OCI-LY7 (cell line): Measurements from ENCODE around the gene ATP12A. TPM values are rescaled to one million over a fixed set of nuclear protein-coding genes. Genes with fewer than 3 reads are reported as not detected.

Source experiments
- Bru-seq: library from RNA; stranded (reverse); fragments of 400-500 nt; gene quantifications from one replicate; lab custom pipeline; 2021; lab: Mats Ljungman, UMichigan
- BruChase-seq, 2 experiments: library from RNA; stranded (reverse); fragments of 400-500 nt; gene quantifications; one replicate each; lab custom pipeline; 2021; lab: Mats Ljungman, UMichigan
- BruUV-seq: library from RNA; stranded (reverse); fragments of 400-500 nt; replicated peaks from 2 replicates; lab custom pipeline; 2021; lab: Mats Ljungman, UMichigan
- CTCF ChIA-PET: fragments of 300-600 bp; sonication (Branson Sonifier 250); formaldehyde crosslinking; loops from one replicate; lab custom pipeline; 2022; ENCODE audit warnings: antibody characterized with exemption; ENCODE audit not compliant: unreplicated experiment; lab: Charles Lee
- POLR2A ChIA-PET: fragments of 300-600 bp; sonication (Branson Sonifier 250); formaldehyde crosslinking; loops from one replicate; lab custom pipeline; 2022; ENCODE audit warnings: antibody characterized with exemption; lab: Charles Lee
- DNase-seq: peaks from one replicate; pipeline ENCODE4 v3.0.0-alpha.2; 2015; ENCODE audit warnings: low spot score
- H2AFZ ChIP-seq: fragments of 200-600 bp; sonication (generic), shearing (Covaris generic); 2 replicates; pipeline ENCODE4 v1.6.1; 2014; ENCODE audit warnings: mild to moderate bottlenecking, antibody characterized with exemption, low read length, moderate library complexity
- H3K27ac ChIP-seq: fragments of 200-600 bp; sonication (generic); 2 replicates; pipeline ENCODE4 v1.5.1; 2014; ENCODE audit warnings: mixed run types, low read depth, mild to moderate bottlenecking, moderate library complexity, low read length, inconsistent platforms; ENCODE audit not compliant: poor library complexity, severe bottlenecking
- H3K36me3 ChIP-seq: fragments of 200-600 bp; sonication (generic); 2 replicates; pipeline ENCODE4 v1.6.1; 2014; ENCODE audit warnings: mild to moderate bottlenecking, antibody characterized with exemption, low read length, moderate library complexity, mixed read lengths; ENCODE audit not compliant: insufficient read depth
- H3K4me1 ChIP-seq: fragments of 200-600 bp; sonication (generic); 2 replicates; pipeline ENCODE4 v1.5.1; 2014; ENCODE audit warnings: mild to moderate bottlenecking, low read length; ENCODE audit not compliant: insufficient read depth, poor library complexity, severe bottlenecking
- H3K4me2 ChIP-seq: fragments of 200-600 bp; sonication (generic); 2 replicates; pipeline ENCODE4 v1.6.1; 2014; ENCODE audit warnings: mild to moderate bottlenecking, low read length
- H3K4me3 ChIP-seq: fragments of 200-600 bp; sonication (generic); 2 replicates; pipeline ENCODE4 v1.5.1; 2014; ENCODE audit warnings: mild to moderate bottlenecking, low read depth, low read length; ENCODE audit not compliant: poor library complexity, severe bottlenecking
- H3K79me2 ChIP-seq: fragments of 200-600 bp; sonication (generic); 2 replicates; pipeline ENCODE4 v1.6.1; 2016; ENCODE audit warnings: low read depth, mild to moderate bottlenecking, low read length, moderate library complexity, mixed read lengths; ENCODE audit not compliant: insufficient read depth
- H3K9me2 ChIP-seq: fragments of 200-600 bp; sonication (generic); 2 replicates; pipeline ENCODE4 v1.6.1; 2016; ENCODE audit warnings: mild to moderate bottlenecking, low read length, mixed read lengths; ENCODE audit not compliant: insufficient read depth
- H3K9me3 ChIP-seq: fragments of 200-600 bp; sonication (generic); 2 replicates; pipeline ENCODE4 v1.6.1; 2014; ENCODE audit warnings: mild to moderate bottlenecking, mixed run types, low read length, mixed read lengths
- H4K20me1 ChIP-seq: fragments of 200-600 bp; sonication (generic); 2 replicates; pipeline ENCODE4 v1.6.1; 2014; ENCODE audit warnings: mild to moderate bottlenecking, antibody characterized with exemption, low read length, moderate library complexity, mixed read lengths; ENCODE audit not compliant: insufficient read depth
- EZH2phosphoT487 ChIP-seq: fragments of 200-600 bp; sonication (generic); IDR thresholded peaks from 2 replicates; pipeline ENCODE4 v1.6.1; 2018; ENCODE audit warnings: low read depth, borderline replicate concordance, mild to moderate bottlenecking, mixed run types, antibody characterized with exemption, low read length, moderate library complexity, mixed read lengths
- intact Hi-C: fragments of 100-400 bp; cut with micrococcal nuclease; formaldehyde crosslinking; loops from one replicate; pipeline ENCODE4 v1.10.0; 2022; ENCODE audit not compliant: unreplicated experiment
- long read RNA-seq: library from polyadenylated mRNA; stranded (forward); transcript quantifications from one replicate; pipeline ENCODE4 v2.0.0, GENCODE V29; 2022
- total RNA-seq, 2 experiments: library from RNA; depleted of rRNA in 1 of 2; stranded (reverse); fragments of >200 nt in 1 of 2; shearing (Covaris generic) in 1 of 2; gene quantifications; 2 replicates each; pipeline ENCODE4 v1.2.3, GENCODE V29; 2014 to 2022
- TF ChIP-seq, protein P1 (sequence below): fragments of 200-600 bp; sonication (generic); conservative IDR thresholded peaks from 2 replicates; pipeline ENCODE4 v1.5.1; 2014; ENCODE audit warnings: mild to moderate bottlenecking, antibody characterized with exemption, low read length, moderate library complexity, mixed read lengths

Gene ATP12A
- total RNA-seq (2014; rRNA removed; shearing (Covaris generic)), result not detected in 2 replicates
- total RNA-seq (2022), result not detected in 2 replicates
- percentile 12 among the genes with signal in this experiment for Bru-seq, nascent RNA
- percentile 9 among the genes with signal in this experiment for BruChase-seq, experiment 1, labeled RNA remaining after a 6-hour chase
- percentile 12 among the genes with signal in this experiment for BruChase-seq, experiment 2, labeled RNA remaining after a 2-hour chase
- long read RNA-seq, result 0 reads

DNA sequence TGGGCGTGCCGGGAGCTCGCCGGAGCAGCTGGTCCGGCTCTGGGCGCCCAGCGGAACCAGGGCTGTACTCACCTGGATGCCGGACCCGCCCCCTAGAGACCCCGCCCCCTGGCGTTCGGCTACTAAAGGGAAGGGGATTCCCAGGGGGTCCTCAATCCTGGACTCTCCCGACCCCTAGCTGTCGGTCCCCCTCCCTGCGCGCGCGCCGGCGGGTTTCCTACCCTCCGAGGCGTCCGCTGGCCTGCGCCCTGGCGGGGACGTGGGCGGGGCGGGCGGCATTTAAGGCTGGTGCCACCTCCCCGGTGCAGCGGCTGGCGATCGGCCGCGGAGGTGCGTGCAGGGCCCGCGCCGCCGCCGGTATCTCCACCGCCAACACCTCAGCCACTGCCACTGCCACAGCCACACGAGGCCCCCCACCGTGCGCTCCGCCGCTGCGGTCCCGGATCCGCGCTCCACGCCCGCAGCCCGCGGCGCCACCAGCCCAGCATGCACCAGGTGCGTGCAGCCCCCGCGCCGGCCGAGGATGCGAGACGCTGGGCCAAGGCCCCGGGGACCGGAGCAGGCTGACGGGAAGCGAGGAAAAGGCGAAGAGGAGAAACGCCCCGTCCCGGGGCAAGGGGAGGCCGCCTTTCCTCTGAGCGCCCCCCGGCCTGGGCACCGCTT lies at the start of gene ATP12A:
ATP12A (plus strand) TSS at position 151 of the 663 bp plus-strand sequence; CDS start at position 487, 336 bp downstream.
- Histone ChIP-seq H3K36me3 (no peaks in the 10 kb centered on the region), H3K9me2 (no peaks in the 10 kb centered on the region), H3K27ac (no peak within 1 kb of the TSS), H4K20me1 (no peaks in the 10 kb centered on the region), H3K4me1 (peaks cover 30% of the 10 kb centered on the region), H3K9me3 (no peaks in the 10 kb centered on the region), H2AFZ (no peak within 1 kb of the TSS), H3K79me2 (no peaks in the 10 kb centered on the region), H3K4me2 (peak within 1 kb of the TSS; percentile 78), H3K4me3 (peak within 1 kb of the TSS; percentile 63)
- BruUV-seq, result no TSS peak
- no peak for DNase-seq
- TF ChIP-seq, protein P1, sequence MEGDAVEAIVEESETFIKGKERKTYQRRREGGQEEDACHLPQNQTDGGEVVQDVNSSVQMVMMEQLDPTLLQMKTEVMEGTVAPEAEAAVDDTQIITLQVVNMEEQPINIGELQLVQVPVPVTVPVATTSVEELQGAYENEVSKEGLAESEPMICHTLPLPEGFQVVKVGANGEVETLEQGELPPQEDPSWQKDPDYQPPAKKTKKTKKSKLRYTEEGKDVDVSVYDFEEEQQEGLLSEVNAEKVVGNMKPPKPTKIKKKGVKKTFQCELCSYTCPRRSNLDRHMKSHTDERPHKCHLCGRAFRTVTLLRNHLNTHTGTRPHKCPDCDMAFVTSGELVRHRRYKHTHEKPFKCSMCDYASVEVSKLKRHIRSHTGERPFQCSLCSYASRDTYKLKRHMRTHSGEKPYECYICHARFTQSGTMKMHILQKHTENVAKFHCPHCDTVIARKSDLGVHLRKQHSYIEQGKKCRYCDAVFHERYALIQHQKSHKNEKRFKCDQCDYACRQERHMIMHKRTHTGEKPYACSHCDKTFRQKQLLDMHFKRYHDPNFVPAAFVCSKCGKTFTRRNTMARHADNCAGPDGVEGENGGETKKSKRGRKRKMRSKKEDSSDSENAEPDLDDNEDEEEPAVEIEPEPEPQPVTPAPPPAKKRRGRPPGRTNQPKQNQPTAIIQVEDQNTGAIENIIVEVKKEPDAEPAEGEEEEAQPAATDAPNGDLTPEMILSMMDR, result peak; percentile 35
- TF ChIP-seq EZH2phosphoT487, result no peak
- CTCF ChIA-PET, result no interaction called here
- POLR2A ChIA-PET, result no interaction called here
- intact Hi-C loops, result loop anchor here (10.0 kb wide), 1 partner anchor 304 kb away; no protein-coding TSS in a partner anchor

DNA sequence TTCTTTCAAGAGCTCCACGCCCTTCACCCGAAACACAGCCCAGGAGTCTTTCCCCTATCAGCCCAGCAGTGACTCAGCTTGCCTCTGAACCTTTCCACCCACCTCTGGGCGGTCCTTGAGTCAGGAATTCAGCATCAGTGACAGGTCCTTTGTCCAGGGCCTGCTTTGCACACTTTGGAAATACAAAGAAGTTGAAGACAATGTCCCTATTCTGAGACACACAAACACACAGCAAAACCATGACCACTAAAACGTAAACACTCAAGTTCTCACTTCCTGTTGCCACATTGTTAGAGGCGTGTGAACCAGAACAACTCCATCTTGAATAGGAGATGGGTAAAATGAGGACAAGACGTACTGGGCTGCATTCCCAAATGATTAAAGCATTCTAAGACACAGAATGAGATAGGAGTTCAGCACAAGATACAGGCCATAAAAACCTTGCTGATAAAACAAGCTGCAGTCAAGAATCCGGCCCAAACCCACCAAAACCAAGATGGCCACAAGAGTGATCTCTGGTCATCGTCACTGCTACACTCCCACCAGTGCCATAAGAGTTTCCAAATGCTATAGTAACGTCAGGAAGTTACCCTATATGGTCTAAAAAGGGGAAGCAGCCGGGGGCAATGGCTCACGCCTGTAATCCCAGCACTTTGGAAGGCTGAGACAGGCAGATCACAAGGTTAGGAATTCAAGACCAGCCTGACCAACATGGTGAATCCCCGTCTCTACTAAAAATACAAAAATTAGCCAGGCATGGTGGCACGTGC lies 49.2 kb upstream of the ATP12A start:
- intact Hi-C loops, result no loop called here
- peaks cover 22% of the 10 kb centered on the region for H3K4me1 ChIP-seq
- no peaks in the 10 kb centered on the region for H4K20me1 ChIP-seq
- no peak overlapping the region for H3K27ac ChIP-seq
- CTCF ChIA-PET, result no interaction called here
- BruUV-seq, result no TSS peak
- H3K36me3 ChIP-seq, result no peaks in the 10 kb centered on the region
- no peaks in the 10 kb centered on the region for H3K79me2 ChIP-seq
- no peak overlapping the region for H3K4me2 ChIP-seq
- no peak overlapping the region for H3K4me3 ChIP-seq
- TF ChIP-seq, protein P1, result no peak
- TF ChIP-seq EZH2phosphoT487, result no peak
- no peaks in the 10 kb centered on the region for H3K9me2 ChIP-seq
- POLR2A ChIA-PET, result interaction anchor here (0.6 kb wide), 1 partner anchor 496 kb away, joined by 3 read pairs; no protein-coding TSS in a partner anchor
- DNase-seq, result no peak
- H3K9me3 ChIP-seq, result no peaks in the 10 kb centered on the region
- peak overlapping the region; percentile 34; the same call in 1 of the 2 replicates for H2AFZ ChIP-seq
